HG02642 (cell line): ENCODE results near the gene ATP2A3.
A peak's percentile ranks its signal among the peaks of the same experiment; 100 is the strongest.

Experiments used
- ATAC-seq: cut with Tn5 transposase; IDR thresholded peaks from one replicate; pipeline ENCODE4 v1.9.1; 2021; ENCODE audit warnings: mild to moderate bottlenecking; ENCODE audit not compliant: unreplicated experiment, poor library complexity

The ATP2A3 gene

GRCh38 chr17:3895354-3895753 lies 68.9 kb downstream of the ATP2A3 start:
- ATAC-seq = no peak

- ATAC-seq = no peak
Measured at GRCh38 chr17:3894911-3895343, 69.3 kb downstream of the ATP2A3 start.

GRCh38 chr17:3894188-3894587 lies 70.0 kb downstream of the ATP2A3 start:
- no peak for ATAC-seq

GRCh38 chr17:3893720-3894116 lies 70.5 kb downstream of the ATP2A3 start:
- ATAC-seq = no peak

- peak; percentile 87 for ATAC-seq
Measured at GRCh38 chr17:3893003-3893719, 71.1 kb downstream of the ATP2A3 start, which contains the start of gene CAMKK1. Gene CAMKK1, minus strand, starts transcription at chr17:3893053. Its CDS starts 7,366 bp downstream, at chr17:3885687.

GRCh38 chr17:3892095-3892998 lies 71.9 kb downstream of the ATP2A3 start:
- ATAC-seq = peak; percentile 20

- ATAC-seq = no peak
Measured at GRCh38 chr17:3891626-3892094, 72.6 kb downstream of the ATP2A3 start.

GRCh38 chr17:3890878-3891219 lies 73.4 kb downstream of the ATP2A3 start:
- ATAC-seq = no peak

- ATAC-seq = no peak
Measured at GRCh38 chr17:3890082-3890877, 74.0 kb downstream of the ATP2A3 start.

- ATAC-seq = no peak
Measured at GRCh38 chr17:3889325-3890012, 74.8 kb downstream of the ATP2A3 start.

GRCh38 chr17:3888343-3889171 lies 75.7 kb downstream of the ATP2A3 start:
- ATAC-seq = no peak

- ATAC-seq = no peak
Measured at GRCh38 chr17:3887804-3888203, 76.4 kb downstream of the ATP2A3 start.

GRCh38 chr17:3887394-3887793 lies 76.8 kb downstream of the ATP2A3 start:
- ATAC-seq = no peak

- no peak for ATAC-seq
Measured at GRCh38 chr17:3886776-3887175, 77.5 kb downstream of the ATP2A3 start.

GRCh38 chr17:3885970-3886369 lies 78.3 kb downstream of the ATP2A3 start:
- no peak for ATAC-seq

- no peak for ATAC-seq
Measured at GRCh38 chr17:3885271-3885670, 79.0 kb downstream of the ATP2A3 start.

GRCh38 chr17:3884188-3884587 lies 80.0 kb downstream of the ATP2A3 start:
- ATAC-seq = no peak

GRCh38 chr17:3882276-3882675 lies 82.0 kb downstream of the ATP2A3 start:
- ATAC-seq = no peak

GRCh38 chr17:3880983-3881382 lies 83.3 kb downstream of the ATP2A3 start:
- ATAC-seq = no peak
